Brain pericyte (primary cell): ENCODE measurements around the gene HDAC6.
"Not testable (repeated sequence)": the region's sequence is repeated elsewhere in the genome, so short reads cannot be mapped to it uniquely, and the experiment has no call there.

ENCODE experiments used
- DNase-seq: peaks from one replicate; pipeline ENCODE4 v3.0.0-alpha.2; 2012; ENCODE audit warnings: low read depth, low spot score

Gene HDAC6

DNA sequence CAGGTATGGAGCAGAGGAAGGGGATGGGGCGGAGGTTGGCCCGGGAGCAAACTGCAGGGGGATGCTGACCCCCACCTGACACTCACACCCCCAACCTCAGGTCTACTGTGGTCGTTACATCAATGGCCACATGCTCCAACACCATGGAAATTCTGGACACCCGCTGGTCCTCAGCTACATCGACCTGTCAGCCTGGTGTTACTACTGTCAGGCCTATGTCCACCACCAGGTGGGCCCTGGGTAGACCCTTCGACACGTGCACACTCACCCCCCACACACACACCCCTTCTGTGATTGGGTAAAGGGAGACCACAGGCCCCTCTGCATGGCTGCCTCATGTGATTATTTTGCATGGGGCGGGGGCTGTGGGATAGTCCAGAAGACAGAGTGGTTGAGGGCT is 22.2 kb downstream of the HDAC6 start:
- DNase-seq: no peak

DNA sequence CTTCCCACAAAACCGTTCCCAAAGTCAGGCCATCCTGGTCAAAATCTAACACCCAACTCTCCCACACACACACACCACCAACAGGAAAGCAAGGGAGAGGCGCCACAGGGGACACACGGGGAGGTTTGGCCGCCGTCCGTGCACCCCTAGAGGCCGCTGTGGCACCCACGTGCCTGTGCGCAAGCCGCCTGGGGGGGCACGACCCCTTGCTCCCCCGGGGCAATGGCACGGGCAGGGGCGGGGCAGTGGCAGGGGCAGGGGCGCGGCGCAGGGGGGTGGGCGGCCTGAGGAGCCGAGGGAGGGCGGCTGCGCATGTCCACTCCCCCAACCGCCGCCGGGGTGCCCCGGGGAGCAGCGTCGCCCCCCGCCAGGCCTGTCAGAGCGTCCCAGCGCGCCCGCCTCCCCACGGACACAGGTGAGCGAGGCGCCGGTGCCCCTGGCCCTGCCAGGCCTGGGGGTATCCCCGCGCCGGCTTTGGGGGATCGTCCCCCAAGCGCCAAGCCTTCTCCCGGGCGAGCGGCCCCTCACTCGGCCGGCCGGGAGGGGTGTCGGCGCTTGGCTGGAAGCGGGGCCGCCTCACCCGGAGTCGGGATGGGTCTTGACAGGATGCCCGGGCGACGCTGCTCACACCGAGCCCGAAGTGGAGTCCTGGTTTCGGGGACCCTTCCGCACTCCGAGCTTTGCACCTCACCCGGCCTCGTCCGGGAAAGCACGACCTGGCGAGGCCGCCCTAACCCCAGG is 24.4 kb downstream of the HDAC6 start, which contains the start of gene ERAS:
Gene ERAS (plus strand): TSS at position 379 of the 741 bp plus-strand sequence. CDS start 2,611 bp downstream, outside the sequence.
- DNase-seq: no peak

DNA sequence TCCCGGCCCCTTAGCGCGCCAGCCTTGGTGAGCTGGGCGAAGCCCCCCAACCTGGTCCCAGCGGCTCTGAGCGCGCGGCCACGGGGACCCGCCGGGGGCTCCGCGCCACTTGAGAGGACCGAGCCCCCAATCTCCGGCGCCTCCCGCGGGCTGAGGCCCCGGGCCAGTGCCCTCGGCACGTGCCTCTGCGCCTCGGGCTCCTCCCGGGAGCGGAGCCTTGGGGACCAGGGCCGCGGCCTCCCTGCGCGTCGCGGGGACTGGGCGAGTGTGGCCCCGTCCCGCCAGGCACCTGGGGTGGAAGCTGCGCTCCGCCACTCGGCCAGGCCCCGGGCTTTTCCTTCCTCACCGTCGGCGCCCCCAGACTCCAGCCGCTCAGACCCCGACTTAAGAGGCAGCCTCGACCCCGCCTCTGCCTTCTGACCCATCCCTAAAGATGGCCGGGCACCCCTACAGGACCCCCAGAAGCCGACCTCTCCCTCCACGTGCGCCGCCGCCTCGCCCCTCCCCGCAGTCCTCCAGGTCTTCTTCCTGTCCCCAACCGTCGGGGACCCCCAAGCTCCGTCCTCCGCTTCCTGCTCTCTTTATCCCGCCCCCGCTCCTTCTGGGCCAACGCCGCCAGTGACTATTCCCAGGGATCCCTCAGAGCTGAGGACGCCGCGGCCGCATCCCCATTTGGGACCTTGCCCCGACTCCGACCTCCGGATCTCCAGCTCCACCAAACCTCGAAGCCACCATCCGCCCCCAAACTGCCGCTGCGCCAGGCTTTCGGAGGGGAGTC is 25.2 kb downstream of the HDAC6 start:
- DNase-seq: no peak

DNA sequence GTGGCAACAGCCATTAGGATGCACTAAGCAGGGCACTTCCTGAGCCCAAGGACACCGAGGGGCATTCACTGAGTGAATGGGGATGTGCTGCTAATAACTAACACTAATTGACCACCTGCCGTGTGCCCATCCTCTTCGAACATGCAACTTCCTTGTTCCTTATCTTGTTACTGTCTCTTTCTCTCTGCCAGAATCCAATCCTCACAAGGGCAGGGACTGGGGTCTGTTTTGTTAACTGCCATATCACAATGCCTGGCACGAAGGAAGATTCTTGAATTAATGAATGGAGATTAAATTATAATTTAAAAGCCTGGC is 25.7 kb downstream of the HDAC6 start:
- DNase-seq: no peak

DNA sequence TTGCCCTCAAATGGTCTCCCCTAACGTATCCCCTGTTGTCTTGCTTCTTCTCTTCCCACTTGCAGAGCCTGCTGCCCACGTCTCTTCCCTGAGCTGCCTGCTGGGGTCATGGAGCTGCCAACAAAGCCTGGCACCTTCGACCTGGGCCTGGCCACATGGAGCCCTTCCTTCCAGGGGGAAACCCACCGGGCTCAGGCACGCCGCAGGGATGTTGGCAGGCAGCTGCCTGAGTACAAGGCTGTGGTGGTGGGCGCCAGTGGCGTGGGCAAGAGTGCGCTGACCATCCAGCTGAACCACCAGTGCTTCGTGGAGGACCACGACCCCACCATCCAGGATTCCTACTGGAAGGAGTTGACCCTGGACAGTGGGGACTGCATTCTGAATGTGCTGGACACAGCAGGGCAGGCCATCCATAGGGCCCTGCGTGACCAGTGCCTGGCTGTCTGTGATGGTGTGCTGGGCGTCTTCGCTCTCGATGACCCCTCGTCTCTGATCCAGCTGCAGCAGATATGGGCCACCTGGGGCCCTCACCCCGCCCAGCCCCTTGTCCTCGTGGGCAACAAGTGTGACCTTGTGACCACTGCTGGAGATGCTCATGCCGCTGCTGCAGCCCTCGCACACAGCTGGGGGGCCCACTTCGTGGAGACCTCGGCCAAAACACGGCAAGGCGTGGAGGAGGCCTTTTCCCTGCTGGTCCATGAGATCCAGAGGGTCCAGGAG is 27.3 kb downstream of the HDAC6 start:
- no peak for DNase-seq

DNA sequence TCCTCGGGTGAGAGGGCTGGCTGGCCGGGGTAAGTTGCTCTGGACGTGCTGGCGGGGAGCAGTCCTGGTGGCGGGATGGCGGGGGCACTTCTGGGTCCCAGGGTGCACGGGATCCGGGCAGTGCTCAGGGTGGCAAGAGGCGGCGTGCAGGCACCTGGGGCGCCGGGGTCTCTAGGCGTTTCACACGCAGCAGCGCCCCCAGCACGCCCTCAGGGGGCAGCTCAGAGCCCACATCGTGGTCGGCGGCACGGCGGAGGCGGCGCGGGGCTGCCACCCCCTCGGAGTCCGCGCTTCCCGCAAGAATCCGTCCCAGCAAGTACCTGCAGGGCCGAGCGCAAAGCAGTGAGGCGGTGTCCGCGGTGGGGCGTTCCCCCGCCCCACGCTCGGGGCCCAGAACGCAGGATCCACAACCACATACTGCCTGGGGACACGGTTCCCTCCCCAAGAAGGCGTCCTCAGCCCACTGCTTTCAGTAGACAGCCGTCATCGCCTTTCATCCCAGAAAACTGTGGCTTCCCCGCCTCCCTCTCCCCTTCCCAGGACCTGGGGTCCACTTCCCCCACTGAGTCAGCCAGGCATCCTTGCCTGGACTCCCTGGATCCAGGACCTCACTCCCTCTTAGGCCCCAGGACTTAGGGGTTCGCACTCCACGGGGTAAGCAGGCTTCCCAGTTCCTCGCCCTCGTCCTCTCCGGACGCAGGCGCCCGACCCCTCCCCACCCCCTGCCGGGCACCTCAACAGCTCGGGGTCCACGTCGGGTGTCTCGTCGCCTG is 29.5 kb downstream of the HDAC6 start:
- DNase-seq: no peak

DNA sequence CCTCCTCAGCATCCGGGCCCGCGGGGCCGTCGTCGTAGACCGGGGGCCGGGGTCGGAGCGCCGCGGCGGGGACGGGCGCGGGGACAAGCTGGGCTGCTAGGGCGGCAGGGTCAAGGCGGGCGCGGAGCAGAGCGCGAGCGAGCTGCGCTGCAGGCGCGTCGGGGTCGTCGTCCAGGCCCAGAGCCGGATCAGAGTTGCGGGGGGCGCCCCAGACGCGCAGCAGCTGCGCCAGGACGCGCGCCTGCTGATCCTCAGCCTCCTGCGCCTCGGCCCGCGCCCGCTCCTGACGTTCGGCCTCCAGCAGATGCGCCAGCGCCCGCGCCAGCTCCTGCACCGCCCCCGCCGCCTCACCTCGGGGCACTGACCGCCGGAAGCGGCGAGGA is 30.0 kb downstream of the HDAC6 start:
- DNase-seq: no peak

DNA sequence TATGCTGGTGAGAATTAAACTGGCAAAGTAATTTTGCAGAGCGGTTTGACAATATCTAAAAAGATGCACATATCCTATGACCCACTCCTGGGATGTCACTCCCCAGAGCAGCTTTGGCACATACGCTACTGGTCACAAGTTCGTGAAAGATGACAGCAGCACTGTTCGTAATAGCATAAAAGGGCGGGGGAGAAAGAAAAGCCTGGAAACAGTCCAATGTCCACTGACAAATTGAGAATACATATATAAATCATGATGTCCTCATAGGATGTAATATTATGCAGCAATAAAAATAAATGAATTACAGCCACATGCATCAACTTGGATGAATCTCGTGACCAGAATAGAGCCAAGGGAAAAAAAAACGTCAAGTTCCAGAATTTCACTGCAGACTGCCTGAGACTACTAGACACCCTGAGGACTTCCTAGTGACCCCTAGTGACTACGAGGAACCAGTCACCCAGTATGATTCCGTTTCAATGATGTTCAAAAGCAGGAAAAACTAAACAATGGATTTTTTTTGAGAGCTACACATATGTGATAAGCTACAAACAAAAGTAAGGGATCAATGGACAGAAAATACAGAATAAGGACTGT is 31.8 kb downstream of the HDAC6 start:
- DNase-seq: no peak

DNA sequence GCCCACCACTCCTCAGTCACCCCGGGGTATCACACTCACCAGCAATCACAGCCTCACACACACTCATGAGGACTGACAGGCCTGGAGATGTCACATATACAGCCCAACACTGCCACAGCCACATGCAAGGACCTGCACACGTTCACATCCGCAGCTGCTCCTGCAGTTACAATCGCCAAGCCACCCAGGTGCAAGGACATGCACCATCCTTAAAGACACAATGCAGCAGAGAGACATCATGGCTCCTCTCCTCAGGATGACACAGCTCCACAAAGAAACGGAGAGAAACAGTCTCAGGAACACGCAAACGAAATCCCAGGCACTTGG is 32.5 kb downstream of the HDAC6 start:
- no peak for DNase-seq

DNA sequence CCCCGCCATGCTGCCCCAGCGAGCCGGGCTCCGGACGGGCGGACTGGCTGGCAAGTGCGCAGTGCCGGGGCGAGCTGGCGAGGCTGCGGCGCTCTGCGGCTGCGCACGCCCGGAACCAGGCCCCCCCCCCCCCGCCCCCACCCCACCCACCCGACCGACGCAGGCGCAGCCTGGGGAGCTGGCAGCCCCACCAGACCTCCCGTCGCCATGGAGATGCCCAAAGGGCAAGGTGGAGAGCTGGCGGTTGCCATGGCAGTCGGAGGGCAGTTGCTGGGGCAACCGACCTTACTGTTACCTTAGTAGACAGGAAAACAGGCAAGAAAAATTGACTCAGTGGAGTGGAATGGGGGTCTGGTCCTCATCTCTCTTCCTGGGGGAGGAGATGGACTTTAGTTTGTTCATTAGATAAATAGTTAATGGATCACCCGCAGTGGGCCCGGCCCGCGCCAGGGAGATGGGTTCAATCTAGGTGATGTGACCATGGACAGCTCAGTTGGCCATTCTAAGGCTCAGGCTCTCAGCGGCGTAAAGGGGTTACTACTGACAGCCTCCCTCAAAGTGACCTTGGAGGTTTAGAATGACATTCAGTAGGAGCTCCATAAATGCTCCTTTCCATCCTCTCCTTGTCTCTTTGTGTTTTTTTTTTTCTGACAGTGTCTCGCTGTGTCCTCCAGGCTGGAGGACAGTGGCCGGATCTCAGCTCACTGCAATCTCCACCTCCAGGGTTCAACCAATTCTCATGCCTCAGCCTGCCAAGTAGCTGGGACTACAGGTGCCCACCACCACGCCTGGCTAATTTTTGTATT is 33.9 kb downstream of the HDAC6 start, which contains the start of gene PCSK1N:
Gene PCSK1N (minus strand): TSS at position 87 of the 806 bp plus-strand sequence. CDS start 78 bp downstream, at position 9.
- no peak for DNase-seq

DNA sequence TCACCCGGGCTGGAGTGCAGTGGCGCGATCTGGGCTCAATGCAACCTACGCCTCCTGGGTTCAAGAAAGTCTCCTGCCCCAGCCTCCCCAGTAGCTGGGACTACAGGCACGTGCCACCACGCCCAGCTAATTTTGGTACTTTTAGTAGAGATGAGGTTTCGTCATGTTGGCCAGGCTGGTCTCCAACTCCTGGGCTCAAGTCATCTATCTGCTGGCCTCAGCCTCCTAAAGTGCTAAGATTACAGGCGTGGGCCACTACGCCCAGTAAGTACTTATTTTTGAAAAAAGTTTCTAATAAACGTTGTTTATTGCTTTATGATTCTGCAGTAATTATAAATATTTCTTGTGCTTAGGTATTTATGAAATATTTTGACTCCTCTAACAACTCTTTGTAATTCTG is 37.8 kb downstream of the HDAC6 start:
- DNase-seq: no peak

DNA sequence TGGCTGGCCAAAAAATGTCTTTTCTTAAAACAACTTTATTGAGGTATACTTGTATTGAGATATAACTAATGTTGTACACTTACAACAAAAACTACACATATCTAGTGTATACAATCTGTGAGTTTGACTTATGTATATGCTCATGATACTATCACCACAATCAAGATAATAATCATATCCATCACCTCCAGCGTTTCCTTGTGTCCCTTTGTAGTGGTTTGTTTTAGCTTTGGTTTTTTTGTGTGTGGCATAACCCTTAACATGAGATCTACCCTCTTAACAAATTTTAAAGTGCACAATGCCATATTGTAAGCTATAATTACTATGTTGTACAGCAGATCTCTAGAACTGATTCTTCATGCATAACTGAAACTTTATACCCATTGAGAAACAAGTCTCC is 47.0 kb downstream of the HDAC6 start:
- DNase-seq: no peak

DNA sequence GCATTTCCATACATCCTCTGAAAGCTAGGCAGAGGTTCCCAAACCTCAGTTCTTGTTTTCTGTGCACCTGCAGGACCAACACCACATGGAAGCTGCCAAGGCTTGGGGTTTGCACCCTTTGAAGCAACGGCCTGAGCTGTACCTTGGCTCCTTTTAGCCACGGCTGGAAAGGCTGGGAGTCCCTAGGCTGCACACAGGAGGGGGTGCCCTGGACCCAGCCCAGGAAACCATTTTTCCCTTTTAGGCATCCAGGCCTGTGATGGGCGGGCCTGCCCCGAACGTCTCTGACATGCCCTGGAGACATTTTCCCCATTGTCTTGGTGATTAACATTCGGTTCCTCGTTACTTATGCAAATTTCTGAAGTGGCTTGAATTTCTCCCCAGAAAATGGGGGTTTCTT is 51.0 kb downstream of the HDAC6 start:
- DNase-seq: no peak

DNA sequence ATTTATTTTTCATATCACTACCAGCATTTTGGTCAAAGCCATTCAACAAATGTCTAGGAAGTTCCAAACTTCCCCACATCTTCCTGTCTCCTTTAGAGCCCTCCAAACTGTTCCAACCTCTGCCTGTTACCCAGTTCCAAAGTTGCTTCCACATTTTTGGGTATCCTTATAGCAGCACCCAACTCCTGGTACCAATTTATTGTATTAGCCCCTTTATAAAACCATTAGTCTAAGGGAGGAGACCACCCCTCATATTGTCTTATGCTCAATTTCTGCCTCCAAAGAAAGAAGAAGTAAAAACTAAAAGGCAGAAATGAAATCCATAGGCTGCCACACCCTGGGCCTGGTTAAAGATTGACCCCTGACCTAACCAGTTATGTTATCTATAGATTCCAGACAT is 51.6 kb downstream of the HDAC6 start:
- not testable (repeated sequence) for DNase-seq

DNA sequence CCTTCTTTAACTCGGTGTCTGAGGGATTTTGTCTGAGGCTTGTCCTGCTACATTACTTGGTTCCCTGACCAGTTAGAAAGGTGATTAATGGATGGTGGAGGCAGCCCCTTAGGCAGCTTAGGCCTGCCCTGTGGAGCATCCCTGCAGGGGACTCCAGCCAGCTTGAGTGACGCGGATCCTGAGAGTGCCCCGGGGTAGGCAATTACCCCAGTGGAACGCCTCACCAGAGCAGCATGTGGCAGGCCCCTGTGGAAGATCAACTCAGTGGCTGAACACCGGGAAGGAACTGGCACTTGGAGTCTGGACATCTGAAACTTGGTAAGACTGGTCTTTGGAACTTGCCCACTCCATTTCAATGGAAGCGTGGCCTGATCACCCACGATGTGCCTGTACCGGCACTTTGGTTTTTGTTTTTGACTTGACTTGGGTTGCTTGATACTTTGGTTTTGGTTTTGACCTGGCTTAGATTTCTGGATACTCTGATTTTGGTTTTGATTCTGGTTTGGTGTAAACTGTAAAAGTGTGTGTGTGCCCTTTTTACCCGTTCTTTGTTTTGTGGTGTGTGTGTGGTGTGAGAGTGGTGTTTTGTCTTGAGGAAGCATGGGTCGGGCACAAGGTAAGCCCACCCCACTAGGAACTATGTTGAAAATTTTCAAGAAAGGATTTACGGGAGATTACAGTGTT is 52.4 kb downstream of the HDAC6 start:
- not testable (repeated sequence) for DNase-seq

DNA sequence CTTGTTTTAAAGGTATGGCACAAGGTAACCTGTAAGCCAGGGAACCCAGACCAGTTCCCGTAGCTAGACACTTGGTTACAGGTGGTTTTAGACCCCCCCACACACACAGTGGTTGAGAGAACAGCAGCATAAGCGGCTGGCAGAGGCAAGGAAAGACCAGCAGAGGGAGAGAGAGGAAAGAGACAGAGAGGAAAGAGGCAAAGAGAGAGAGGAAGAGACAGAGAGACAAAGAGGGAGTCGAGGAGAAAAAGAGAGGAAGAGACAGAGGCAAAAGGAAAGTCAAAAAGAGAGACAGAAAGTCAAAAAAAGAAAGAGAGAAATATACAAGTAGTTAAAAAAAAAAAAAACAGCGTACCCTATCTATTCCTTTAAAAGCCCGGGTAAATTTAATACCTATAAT is 53.0 kb downstream of the HDAC6 start:
- DNase-seq: no peak

DNA sequence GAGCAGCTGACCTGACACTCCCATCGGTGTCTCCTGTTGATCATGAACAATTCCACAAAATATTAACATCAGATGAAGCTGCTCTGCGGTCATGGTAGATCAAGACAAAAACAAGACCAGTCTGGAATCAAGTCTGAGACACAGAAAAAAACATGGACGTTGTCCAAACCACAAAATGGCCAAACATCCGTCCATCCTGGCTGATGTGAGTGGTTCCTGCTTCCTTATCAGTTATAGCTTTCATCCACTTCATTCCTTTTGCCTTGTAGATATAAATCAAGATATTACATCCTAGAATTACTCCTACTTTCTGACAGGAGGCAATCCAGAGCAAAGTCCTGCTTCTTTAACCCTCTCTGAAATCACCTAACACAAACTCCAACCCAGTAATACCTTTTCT is 62.3 kb downstream of the HDAC6 start:
- no peak for DNase-seq

DNA sequence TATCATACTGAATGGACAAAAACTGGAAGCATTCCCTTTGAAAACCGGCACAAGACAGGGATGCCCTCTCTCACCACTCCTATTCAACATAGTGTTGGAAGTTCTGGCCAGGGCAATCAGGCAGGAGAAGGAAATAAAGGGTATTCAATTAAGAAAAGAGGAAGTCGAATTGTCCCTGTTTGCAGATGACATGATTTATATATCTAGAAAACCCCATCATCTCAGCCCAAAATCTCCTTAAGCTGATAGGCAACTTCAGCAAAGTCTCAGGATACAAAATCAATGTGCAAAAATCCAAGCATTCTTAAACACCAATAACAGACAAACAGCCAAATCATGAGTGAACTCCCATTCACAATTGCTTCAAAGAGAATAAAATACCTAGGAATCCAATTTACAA is 70.2 kb downstream of the HDAC6 start:
- not testable (repeated sequence) for DNase-seq
